ENCODE data around the gene CLEC16A. TPM values are rescaled to one million over a fixed set of nuclear protein-coding genes. Genes with fewer than 3 reads are reported as not detected.

Gene CLEC16A
- total and polyA plus RNA-seq, 9 of the 15 experiments (the other 6 are each of a cell fraction or from before 2014, with no cell fraction given): 1.00 to 22.3 (median 10.0) TPM

GRCh38 chr16:10939649-10940234 lies 4.6 kb upstream of the CLEC16A start:
- peaks cover 47% of the 10 kb centered on the region for H4K20me1 ChIP-seq (replicated peaks; ENCODE audit: control insufficient read depth, insufficient read depth, low read length)
- POLR2A ChIA-PET: no interaction called here
- no peak overlapping the region for H3K27ac ChIP-seq (ENCODE audit: extremely low read depth, low read depth, low read length)

More at GRCh38 chr16:10939649-10940234, 4.6 kb upstream of the CLEC16A start:
- peak overlapping the region; percentile 87 for H3K4me2 ChIP-seq (ENCODE audit: insufficient read depth, low read length)
- H3K9ac ChIP-seq (ENCODE audit: insufficient read depth in 1 of 2, low read depth in 2 of 2, low read length in 2 of 2): peak overlapping the region in 1 of 2 experiments; percentile 89; a peak in 1 of 4 replicates
- peaks cover 63% of the 10 kb centered on the region for H3K79me2 ChIP-seq (ENCODE audit: control insufficient read depth, insufficient read depth, low read length)
- no TSS peak for BruUV-seq (replicated peaks)
- FAIRE-seq: no peak
- in situ Hi-C loops (cut with MboI) (loop anchor here (10.0 kb wide), 1 partner anchor 685 kb away; no protein-coding TSS in a partner anchor), intact Hi-C loops (cut with micrococcal nuclease) (no loop called here)
- H3K27me3 ChIP-seq (ENCODE audit: control insufficient read depth in 2 of 2, insufficient read depth in 2 of 2, low read length in 2 of 2): no peaks in the 10 kb centered on the region
- ATAC-seq: no peak
- peaks cover 37% of the 10 kb centered on the region; the same call in 2 of the 3 replicates for H3K36me3 ChIP-seq (ENCODE audit: control insufficient read depth, insufficient read depth, low read length)
- peaks cover 31 to 52% of the 10 kb centered on the region in 2 experiments for H3K4me1 ChIP-seq (replicated peaks in 1 of 2; ENCODE audit: control insufficient read depth in 2 of 2, insufficient read depth in 2 of 2, low read length in 2 of 2)
- no peak overlapping the region for H3K4me3 ChIP-seq
- CTCF ChIA-PET (ENCODE audit: low intra/inter-chr PET ratio): no interaction called here
- 80% methylated on average over 7 of the region's 7 CpGs for WGBS (ENCODE audit: insufficient coverage, low coverage, missing lambda C conversion rate)
- DNase-seq (ENCODE audit: extremely low read depth in 1 of 4, low spot score in 3 of 4): no peak
- H3K9me1 ChIP-seq (ENCODE audit: control insufficient read depth, insufficient read depth, low read length): peaks cover 16% of the 10 kb centered on the region
- TF ChIP-seq HDAC2 (IDR thresholded peaks at IDR 0.05) (no peak), PREB (CRISPR knock-in tag; IDR thresholded peaks at IDR 0.05) (no peak), ZNF184 (CRISPR knock-in tag; IDR thresholded peaks at IDR 0.05) (no peak), ID3 (CRISPR knock-in tag; IDR thresholded peaks at IDR 0.05) (no peak), ID3 (tag; IDR thresholded peaks at IDR 0.05) (no peak), SREBF1 (IDR thresholded peaks at IDR 0.05; ENCODE audit: borderline replicate concordance, low read depth, low read length) (no peak), CHD1 (IDR thresholded peaks at IDR 0.05; ENCODE audit: low read length) (no peak), MECOM (CRISPR knock-in tag; IDR thresholded peaks at IDR 0.05) (no peak), SMAD2 (IDR thresholded peaks at IDR 0.05; ENCODE audit: low read depth, low read length) (no peak), STAG1 (CRISPR knock-in tag; IDR thresholded peaks at IDR 0.05; ENCODE audit: borderline replicate concordance) (no peak), BRF1 (IDR thresholded peaks at IDR 0.05; ENCODE audit: borderline replicate concordance, extremely low read depth, insufficient read length) (no peak), USF2 (CRISPR knock-in tag; IDR thresholded peaks at IDR 0.05) (no peak), POLR3G (IDR thresholded peaks at IDR 0.05; ENCODE audit: extremely low read depth, insufficient read length, insufficient replicate concordance) (no peak), MITF (IDR thresholded peaks at IDR 0.05) (no peak), BRF2 (IDR thresholded peaks at IDR 0.05; ENCODE audit: borderline replicate concordance, insufficient read depth, insufficient read length) (no peak), ETS1 (conservative IDR thresholded peaks at IDR 0.05; ENCODE audit: control insufficient read depth, low read depth, low read length) (no peak), MAFK (IDR thresholded peaks at IDR 0.05; ENCODE audit: low read length) (no peak)
- H2AFZ ChIP-seq (ENCODE audit: low read depth, low read length): no peak overlapping the region
- H3K9me3 ChIP-seq (replicated peaks; ENCODE audit: control insufficient read depth, insufficient read depth, low read depth, low read length): no peaks in the 10 kb centered on the region

Measured in K562 (cell line).